ENCODE measurements around the gene ELAVL1.

GRCh38 chr19:7913652-7914051, 91.8 kb downstream of the ELAVL1 start:
- TF ChIP-seq HDGF (IDR thresholded peaks at IDR 0.05; ENCODE audit: borderline replicate concordance): no peak
- TF ChIP-seq L3MBTL2 (conservative IDR thresholded peaks at IDR 0.05): no peak
- no peak for TF ChIP-seq TARDBP (IDR thresholded peaks at IDR 0.05)
- no peak for TF ChIP-seq NFRKB (IDR thresholded peaks at IDR 0.05)
- no peak for TF ChIP-seq BHLHE40 (IDR thresholded peaks at IDR 0.05; ENCODE audit: borderline replicate concordance)
- TF ChIP-seq, protein P1, sequence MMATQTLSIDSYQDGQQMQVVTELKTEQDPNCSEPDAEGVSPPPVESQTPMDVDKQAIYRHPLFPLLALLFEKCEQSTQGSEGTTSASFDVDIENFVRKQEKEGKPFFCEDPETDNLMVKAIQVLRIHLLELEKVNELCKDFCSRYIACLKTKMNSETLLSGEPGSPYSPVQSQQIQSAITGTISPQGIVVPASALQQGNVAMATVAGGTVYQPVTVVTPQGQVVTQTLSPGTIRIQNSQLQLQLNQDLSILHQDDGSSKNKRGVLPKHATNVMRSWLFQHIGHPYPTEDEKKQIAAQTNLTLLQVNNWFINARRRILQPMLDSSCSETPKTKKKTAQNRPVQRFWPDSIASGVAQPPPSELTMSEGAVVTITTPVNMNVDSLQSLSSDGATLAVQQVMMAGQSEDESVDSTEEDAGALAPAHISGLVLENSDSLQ (IDR thresholded peaks at IDR 0.05): no peak
- TF ChIP-seq ZNF384 (IDR thresholded peaks at IDR 0.05): no peak
- TF ChIP-seq CTBP1 (IDR thresholded peaks at IDR 0.05; ENCODE audit: borderline replicate concordance): no peak
- TF ChIP-seq LEF1 (IDR thresholded peaks at IDR 0.05; ENCODE audit: borderline replicate concordance): no peak
- no peak for TF ChIP-seq SP1 (IDR thresholded peaks at IDR 0.05)
- no peak for TF ChIP-seq SUZ12 (IDR thresholded peaks at IDR 0.05)

Measured in HEK293T (cell line).